ENCODE data around the gene KAT2B.

Gene KAT2B

GRCh38 chr3:20080956-20081554 lies 40.8 kb downstream of the KAT2B start:
- no peak for TF ChIP-seq CTCF (conservative IDR thresholded peaks at IDR 0.05; ENCODE audit: low read depth, low read length)
- Histone ChIP-seq H3K4me2 (no peak overlapping the region), H3K9ac (no peak overlapping the region), H3K79me2 (ENCODE audit: insufficient read depth, low read depth) (no peaks in the 10 kb centered on the region), H4K20me1 (ENCODE audit: insufficient read depth) (no peaks in the 10 kb centered on the region), H3K4me1 (ENCODE audit: low read depth, poor library complexity, severe bottlenecking) (peaks cover 3% of the 10 kb centered on the region), H2AFZ (ENCODE audit: low read depth) (no peak overlapping the region), H3K27me3 (ENCODE audit: insufficient read depth, low read depth) (no peaks in the 10 kb centered on the region), H3K36me3 (ENCODE audit: insufficient read depth) (no peaks in the 10 kb centered on the region), H3K4me3 (IDR thresholded peaks at IDR 0.05; ENCODE audit: insufficient read depth, low read depth, low read length) (no peak overlapping the region), H3K27ac (no peak overlapping the region)

GRCh38 chr3:20083253-20083652 lies 43.0 kb downstream of the KAT2B start:
- H3K9ac ChIP-seq: no peak overlapping the region
- no peaks in the 10 kb centered on the region for H4K20me1 ChIP-seq (ENCODE audit: insufficient read depth)
- no peaks in the 10 kb centered on the region for H3K27me3 ChIP-seq (ENCODE audit: insufficient read depth, low read depth)
- H3K27ac ChIP-seq: no peak overlapping the region
- no peak overlapping the region for H3K4me2 ChIP-seq
- no peaks in the 10 kb centered on the region for H3K79me2 ChIP-seq (ENCODE audit: insufficient read depth, low read depth)
- H3K4me1 ChIP-seq (ENCODE audit: low read depth, poor library complexity, severe bottlenecking): peaks cover 3% of the 10 kb centered on the region
- H3K4me3 ChIP-seq (IDR thresholded peaks at IDR 0.05; ENCODE audit: insufficient read depth, low read depth, low read length): no peak overlapping the region
- no peaks in the 10 kb centered on the region for H3K36me3 ChIP-seq (ENCODE audit: insufficient read depth)
- H2AFZ ChIP-seq (ENCODE audit: low read depth): no peak overlapping the region
- no peak for TF ChIP-seq CTCF (conservative IDR thresholded peaks at IDR 0.05; ENCODE audit: low read depth, low read length)

- no peak overlapping the region for H3K9ac ChIP-seq
- H3K36me3 ChIP-seq (ENCODE audit: insufficient read depth): no peaks in the 10 kb centered on the region
- no peaks in the 10 kb centered on the region for H3K79me2 ChIP-seq (ENCODE audit: insufficient read depth, low read depth)
- H3K4me1 ChIP-seq (ENCODE audit: low read depth, poor library complexity, severe bottlenecking): peaks cover 3% of the 10 kb centered on the region
- no peak for TF ChIP-seq CTCF (conservative IDR thresholded peaks at IDR 0.05; ENCODE audit: low read depth, low read length)
- H2AFZ ChIP-seq (ENCODE audit: low read depth): no peak overlapping the region
- no peak overlapping the region for H3K27ac ChIP-seq
- no peak overlapping the region for H3K4me2 ChIP-seq
- no peaks in the 10 kb centered on the region for H4K20me1 ChIP-seq (ENCODE audit: insufficient read depth)
- H3K4me3 ChIP-seq (IDR thresholded peaks at IDR 0.05; ENCODE audit: insufficient read depth, low read depth, low read length): no peak overlapping the region
- H3K27me3 ChIP-seq (ENCODE audit: insufficient read depth, low read depth): no peaks in the 10 kb centered on the region
These were observed 43.7 kb downstream of the KAT2B start for GRCh38 chr3:20083953-20084352.

- H3K27ac ChIP-seq: no peak overlapping the region
- H3K27me3 ChIP-seq (ENCODE audit: insufficient read depth, low read depth): no peaks in the 10 kb centered on the region
- no peaks in the 10 kb centered on the region for H3K36me3 ChIP-seq (ENCODE audit: insufficient read depth)
- H3K79me2 ChIP-seq (ENCODE audit: insufficient read depth, low read depth): no peaks in the 10 kb centered on the region
- no peak overlapping the region for H3K4me2 ChIP-seq
- no peak for TF ChIP-seq CTCF (conservative IDR thresholded peaks at IDR 0.05; ENCODE audit: low read depth, low read length)
- H3K4me1 ChIP-seq (ENCODE audit: low read depth, poor library complexity, severe bottlenecking): no peaks in the 10 kb centered on the region
- H3K4me3 ChIP-seq (IDR thresholded peaks at IDR 0.05; ENCODE audit: insufficient read depth, low read depth, low read length): no peak overlapping the region
- H4K20me1 ChIP-seq (ENCODE audit: insufficient read depth): no peaks in the 10 kb centered on the region
- H2AFZ ChIP-seq (ENCODE audit: low read depth): no peak overlapping the region
- no peak overlapping the region for H3K9ac ChIP-seq
These were observed 51.2 kb downstream of the KAT2B start for GRCh38 chr3:20091331-20092047.
